HG02938 (cell line): ENCODE data around the gene PIP5K1A.
"Not testable (repeated sequence)": the region's sequence is repeated elsewhere in the genome, so short reads cannot be mapped to it uniquely, and the experiment has no call there.

Experiments
- ATAC-seq: cut with Tn5 transposase; IDR thresholded peaks from one replicate; pipeline ENCODE4 v1.9.1; 2021; ENCODE audit warnings: mild to moderate bottlenecking, moderate library complexity; ENCODE audit not compliant: unreplicated experiment

PIP5K1A gene

GRCh38 chr1:151251656-151252470 lies 53.5 kb downstream of the PIP5K1A start:
- ATAC-seq, result peak; percentile 42

DNA sequence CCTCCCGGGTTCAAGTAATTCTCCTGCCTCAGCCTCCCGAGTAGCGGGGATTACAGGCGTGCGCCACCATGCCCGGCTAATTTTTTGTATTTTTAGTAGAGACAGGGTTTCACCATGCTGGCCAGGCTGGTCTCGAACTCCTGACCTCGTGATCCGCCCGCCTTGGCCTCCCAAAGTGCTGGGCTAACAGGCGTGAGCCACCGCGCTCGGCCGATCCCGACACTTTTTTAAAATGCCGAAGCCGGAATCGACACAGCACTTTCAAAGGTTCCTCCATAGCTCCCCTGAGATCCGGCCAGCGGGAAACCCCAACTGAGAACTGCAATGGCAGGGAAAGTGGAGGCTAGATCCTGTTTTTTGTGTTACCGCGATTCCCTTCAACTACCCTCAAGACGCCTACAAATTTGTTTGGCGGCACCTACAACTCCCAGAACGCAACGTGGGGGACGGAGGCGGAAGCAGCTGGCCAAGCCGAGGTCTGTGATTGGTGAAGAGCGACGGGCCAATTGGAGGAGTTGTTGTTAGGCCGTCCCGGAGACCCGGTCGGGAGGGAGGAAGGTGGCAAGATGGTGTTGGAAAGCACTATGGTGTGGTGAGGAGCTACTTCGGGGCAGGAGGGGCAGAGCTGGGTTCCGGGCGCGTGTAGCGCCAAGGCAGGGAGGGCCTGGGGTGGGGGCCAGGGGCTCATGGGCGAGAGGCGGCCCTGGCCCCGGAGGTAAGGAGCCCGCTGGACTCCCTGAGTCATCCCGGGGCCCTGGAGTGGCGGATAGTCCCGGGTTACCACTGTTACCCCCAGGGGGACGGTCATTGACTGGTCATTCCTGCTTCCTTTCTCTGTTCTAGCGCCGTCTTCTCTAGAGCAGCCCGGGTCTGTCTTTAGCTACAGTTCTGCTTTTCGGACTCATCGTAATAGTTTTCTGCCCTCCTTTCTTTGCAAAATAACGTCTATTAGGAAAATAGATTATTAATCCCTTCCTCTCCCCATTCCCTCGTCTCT lies 56.2 kb downstream of the PIP5K1A start, which contains the start of gene PSMD4:
Gene PSMD4, plus strand, starts transcription at position 518 of the 997 bp plus-strand sequence. Its CDS starts 49 bp downstream, at position 567.
- ATAC-seq, result peak; percentile 92

DNA sequence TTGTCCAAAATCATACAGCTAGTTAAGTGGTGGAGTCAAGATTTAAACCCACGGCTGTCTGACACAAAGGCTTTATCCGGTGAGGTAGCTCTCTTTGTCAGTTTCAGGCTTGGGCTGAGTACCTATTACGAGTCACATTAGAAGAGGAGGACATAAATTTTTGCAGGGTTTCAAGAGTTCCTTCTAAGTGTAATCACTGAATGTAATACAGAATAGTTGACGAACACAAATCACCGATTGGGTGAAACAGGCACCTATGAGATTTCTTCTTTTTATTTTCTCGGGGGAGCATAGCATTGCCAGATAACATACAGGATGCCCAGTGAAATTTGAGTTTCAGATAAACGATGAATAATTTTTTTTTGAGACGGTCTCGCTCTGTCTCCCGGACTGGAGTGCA lies 57.0 kb downstream of the PIP5K1A start:
- no peak for ATAC-seq

DNA sequence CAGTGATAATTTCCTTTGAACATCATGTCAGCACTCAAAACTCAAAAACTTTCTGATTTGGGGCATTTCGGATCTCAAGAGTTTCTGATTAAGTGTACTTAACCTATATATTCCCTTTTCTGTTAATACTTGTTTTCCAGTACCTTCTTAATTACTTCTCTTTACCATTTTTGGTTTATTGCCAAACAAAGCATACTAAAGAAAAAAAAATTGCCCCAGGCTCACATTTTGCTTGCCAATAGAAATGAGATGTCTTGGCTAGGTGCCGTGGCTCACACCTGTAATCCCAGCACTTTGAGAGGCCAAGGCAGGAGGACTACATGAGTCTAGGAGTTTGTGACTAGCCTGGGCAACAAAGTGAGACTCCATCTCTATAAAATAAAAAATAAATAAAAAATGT lies 61.0 kb downstream of the PIP5K1A start:
- ATAC-seq, result no peak

DNA sequence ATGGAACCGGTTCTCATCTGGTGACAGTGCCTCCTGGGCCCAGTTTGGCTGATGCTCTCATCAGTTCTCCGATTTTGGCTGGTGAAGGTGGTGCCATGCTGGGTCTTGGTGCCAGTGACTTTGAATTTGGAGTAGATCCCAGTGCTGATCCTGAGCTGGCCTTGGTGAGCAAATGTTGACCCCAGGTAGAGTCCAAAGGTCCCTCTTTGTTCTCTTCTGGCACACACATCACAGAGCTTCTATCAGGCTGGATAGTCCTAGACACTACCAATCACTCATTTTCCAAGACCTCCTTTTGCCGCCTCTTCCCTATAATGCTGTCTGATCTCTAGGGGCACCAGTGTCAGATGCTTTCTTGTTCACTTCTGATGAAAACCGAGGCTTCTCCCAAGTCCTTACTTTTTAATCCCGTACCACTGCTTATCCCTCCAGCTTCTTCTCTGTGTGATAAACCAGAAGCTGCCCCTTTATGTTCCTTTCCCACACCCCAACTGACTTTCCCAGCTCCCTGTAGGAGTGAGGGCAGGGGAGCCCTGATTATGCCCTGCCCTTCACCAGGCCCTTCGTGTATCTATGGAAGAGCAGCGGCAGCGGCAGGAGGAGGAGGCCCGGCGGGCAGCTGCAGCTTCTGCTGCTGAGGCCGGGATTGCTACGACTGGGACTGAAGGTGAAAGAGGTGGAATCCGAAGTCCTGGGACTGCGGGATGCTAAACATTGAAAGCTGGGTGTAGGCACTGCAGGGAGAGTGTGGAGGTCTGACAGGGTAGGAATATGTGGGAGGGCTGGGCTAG lies 67.3 kb downstream of the PIP5K1A start:
- ATAC-seq, result no peak

DNA sequence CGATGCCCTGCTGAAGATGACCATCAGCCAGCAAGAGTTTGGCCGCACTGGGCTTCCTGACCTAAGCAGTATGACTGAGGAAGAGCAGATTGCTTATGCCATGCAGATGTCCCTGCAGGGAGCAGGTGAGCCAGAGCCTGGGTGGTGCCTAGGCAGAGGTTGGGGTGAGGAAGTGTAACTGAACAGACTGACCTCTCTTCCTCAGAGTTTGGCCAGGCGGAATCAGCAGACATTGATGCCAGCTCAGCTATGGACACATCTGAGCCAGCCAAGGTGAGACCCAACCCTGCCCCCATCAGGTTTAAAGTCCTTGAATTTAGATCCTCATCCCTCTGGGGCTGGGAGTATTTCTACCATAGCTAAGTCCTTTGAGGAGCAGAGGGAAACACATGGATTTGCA lies 68.0 kb downstream of the PIP5K1A start:
- ATAC-seq, result no peak

GRCh38 chr1:151266821-151267220 lies 68.5 kb downstream of the PIP5K1A start:
- ATAC-seq, result no peak

- ATAC-seq, result no peak
These were observed 69.4 kb downstream of the PIP5K1A start for GRCh38 chr1:151267760-151268159.

DNA sequence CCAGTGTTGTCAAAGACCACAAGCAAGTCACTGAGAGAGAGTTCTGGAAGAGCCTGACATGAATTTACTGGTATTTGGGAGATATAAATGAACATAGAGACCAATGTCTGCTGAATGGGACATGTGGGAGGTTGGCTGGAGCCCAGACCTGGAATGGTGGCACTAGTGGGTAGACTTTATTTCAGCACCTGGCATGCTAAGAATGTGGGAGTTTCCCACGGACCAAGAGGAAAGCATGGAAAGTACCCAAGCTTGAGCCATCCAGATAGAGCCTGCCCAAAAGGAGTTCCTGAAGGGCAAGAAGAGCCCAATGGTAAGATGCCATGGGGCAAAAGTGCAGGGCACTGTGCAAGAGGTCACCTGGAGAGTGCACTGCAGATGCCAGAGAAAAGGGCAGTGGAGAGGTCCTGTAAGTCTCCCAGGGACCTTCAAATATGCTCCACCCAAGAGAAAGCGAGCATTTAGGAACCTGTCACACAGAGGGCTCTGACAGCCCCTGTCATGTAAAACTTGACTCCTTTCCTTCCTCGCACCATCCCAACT lies 75.6 kb downstream of the PIP5K1A start:
- no peak for ATAC-seq

DNA sequence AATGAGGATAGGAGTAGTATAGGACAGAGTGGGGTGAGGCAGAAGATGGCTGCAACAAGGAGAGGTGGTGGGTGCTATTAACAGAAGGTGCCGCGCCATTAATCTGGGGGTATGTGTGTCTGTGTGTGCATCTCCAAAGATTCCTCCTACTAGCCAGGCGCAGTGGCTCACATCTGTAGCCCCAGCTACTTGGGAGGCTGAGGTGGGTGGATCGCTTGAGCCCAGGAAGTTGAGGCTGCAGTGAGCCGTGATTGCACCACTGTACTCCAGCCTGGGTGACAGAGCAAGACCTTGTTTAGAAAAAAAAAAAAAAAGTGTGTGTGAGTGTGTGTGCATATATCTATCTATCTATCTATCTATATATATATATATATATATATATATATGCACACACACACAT lies 77.0 kb downstream of the PIP5K1A start:
- ATAC-seq, result not testable (repeated sequence)

- no peak for ATAC-seq
These were observed 78.9 kb downstream of the PIP5K1A start for GRCh38 chr1:151277249-151277648.

GRCh38 chr1:151281225-151281968 lies 83.0 kb downstream of the PIP5K1A start:
- peak; percentile 28 for ATAC-seq

- ATAC-seq, result peak; percentile 89
These were observed 83.9 kb downstream of the PIP5K1A start, which contains the start of gene ZNF687 for GRCh38 chr1:151281969-151282882. Gene ZNF687 (plus strand): TSS chr1:151282299. CDS start chr1:151286292, 3,993 bp downstream.

DNA sequence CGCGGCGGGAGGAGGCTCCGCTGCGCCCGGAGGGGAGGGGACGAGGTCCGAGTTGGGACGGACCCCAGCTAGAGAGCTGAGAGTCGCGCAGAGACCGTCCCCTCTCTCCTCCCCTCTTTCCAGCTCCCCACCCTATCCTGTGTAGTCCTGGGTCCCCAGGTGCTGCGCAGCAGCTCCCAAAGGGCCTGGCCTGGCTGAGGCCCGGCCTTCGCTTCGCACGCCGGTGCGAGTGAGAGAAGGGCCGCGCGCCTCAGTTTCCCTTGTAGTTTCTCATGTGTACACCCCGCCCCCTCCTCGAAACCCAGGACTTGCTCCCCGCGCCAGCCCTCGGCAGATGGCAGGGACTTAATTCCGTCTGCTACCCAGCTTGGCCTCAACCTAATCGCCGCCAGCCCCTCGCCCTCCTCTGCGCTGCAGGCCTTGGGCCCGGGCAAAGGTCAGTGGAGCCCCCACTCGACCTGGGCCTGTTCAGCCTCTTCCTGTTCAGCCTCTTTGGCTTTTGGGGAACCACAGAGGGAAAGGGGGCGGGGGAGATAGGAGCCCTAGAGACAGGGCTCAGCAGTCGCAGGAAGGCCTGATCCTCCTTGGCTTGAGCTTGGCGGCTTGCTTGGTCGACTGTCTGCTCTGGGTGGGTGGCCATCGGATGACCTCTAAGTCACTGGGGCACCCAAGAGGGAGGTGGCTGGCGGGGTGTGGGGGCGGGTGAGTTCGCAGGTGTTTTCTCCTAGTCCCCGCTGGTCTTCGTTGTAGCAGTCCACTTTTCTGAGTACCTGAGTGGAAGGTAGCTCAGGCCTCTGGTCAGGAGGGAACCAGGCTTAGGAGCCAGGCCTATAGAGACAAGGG lies 84.8 kb downstream of the PIP5K1A start:
- no peak for ATAC-seq

DNA sequence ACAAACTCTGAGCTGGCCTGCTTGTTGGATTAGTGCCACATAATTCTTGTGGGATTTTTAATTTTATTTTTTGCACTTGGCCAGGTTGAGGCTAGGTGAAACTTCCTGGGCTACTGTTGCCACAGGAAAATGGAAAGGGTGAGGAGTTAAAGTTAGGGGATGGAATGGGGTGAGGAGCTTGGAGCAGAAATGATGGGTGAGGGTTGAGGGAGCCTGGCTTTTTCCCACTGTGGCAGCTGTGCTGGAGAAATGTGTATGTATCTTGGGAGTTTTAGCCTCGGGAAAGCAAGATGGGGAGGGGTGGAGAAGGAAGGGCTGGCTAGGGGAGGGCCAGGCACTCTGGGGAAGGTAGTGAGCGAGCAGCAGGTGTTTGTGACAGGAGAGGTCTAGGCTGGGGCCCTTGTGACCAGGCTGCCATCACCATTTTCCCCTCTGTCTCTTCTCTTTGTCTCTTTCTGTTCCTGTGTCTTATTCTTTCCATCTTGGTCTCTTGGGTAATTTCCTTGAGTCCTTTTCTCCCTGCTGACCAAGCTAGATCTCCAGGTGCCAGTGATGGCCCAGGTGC lies 85.7 kb downstream of the PIP5K1A start:
- ATAC-seq, result no peak

GRCh38 chr1:151286619-151287340 lies 88.4 kb downstream of the PIP5K1A start:
- ATAC-seq, result no peak

DNA sequence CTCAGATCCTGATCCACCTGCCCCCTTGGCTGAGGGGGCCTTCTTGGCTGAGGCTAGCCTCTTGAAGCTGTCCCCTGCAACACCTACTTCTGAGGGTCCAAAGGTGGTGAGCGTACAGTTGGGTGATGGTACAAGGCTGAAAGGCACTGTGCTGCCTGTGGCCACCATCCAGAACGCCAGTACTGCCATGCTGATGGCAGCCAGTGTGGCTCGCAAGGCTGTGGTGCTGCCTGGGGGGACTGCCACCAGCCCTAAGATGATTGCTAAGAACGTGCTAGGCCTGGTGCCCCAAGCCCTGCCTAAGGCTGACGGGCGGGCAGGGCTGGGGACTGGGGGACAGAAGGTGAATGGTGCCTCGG lies 89.0 kb downstream of the PIP5K1A start:
- no peak for ATAC-seq
